Measurements from ENCODE around the gene MRPL48.

Gene MRPL48

GRCh38 chr11:73755670-73756069 is 32.0 kb upstream of the MRPL48 start:
- no peak for DNase-seq
- Histone ChIP-seq H3K4me3 (ENCODE audit: low read depth, low read length) (no peak overlapping the region), H3K36me3 (replicated peaks) (peaks cover 3% of the 10 kb centered on the region), H3K27me3 (replicated peaks) (no peaks in the 10 kb centered on the region), H3K27ac (no peak overlapping the region)
- in situ Hi-C loops (cut with HindIII; ENCODE audit: low pct_ligation_motif_present, low sequenced_read_pairs), result no loop called here
- TF ChIP-seq CTCF (IDR thresholded peaks at IDR 0.05; ENCODE audit: low read depth, low read length, missing control alignments), result no peak

GRCh38 chr11:73757598-73757997 is 30.1 kb upstream of the MRPL48 start:
- H3K4me3 ChIP-seq (ENCODE audit: low read depth, low read length), result no peak overlapping the region
- in situ Hi-C loops (cut with HindIII; ENCODE audit: low pct_ligation_motif_present, low sequenced_read_pairs), result no loop called here

GRCh38 chr11:73758451-73758850 is 29.2 kb upstream of the MRPL48 start:
- no peak for TF ChIP-seq CTCF (IDR thresholded peaks at IDR 0.05; ENCODE audit: low read depth, low read length, missing control alignments)
- H3K36me3 ChIP-seq (replicated peaks), result no peaks in the 10 kb centered on the region
- peak overlapping the region; percentile 92 for H3K4me3 ChIP-seq (ENCODE audit: low read depth, low read length)
- H3K27me3 ChIP-seq (replicated peaks), result no peaks in the 10 kb centered on the region
- no peak overlapping the region for H3K27ac ChIP-seq
- DNase-seq, result no peak
- in situ Hi-C loops (cut with HindIII; ENCODE audit: low pct_ligation_motif_present, low sequenced_read_pairs), result no loop called here

More at GRCh38 chr11:73757598-73757997, 30.1 kb upstream of the MRPL48 start:
- Histone ChIP-seq H3K36me3 (replicated peaks) (peaks cover 3% of the 10 kb centered on the region), H3K27me3 (replicated peaks) (no peaks in the 10 kb centered on the region), H3K27ac (no peak overlapping the region)
- TF ChIP-seq CTCF (IDR thresholded peaks at IDR 0.05; ENCODE audit: low read depth, low read length, missing control alignments), result no peak
- DNase-seq, result no peak

GRCh38 chr11:73759610-73760134 is 28.0 kb upstream of the MRPL48 start:
- DNase-seq, result no peak
- no peaks in the 10 kb centered on the region for H3K36me3 ChIP-seq (replicated peaks)
- peak overlapping the region; percentile 92 for H3K4me3 ChIP-seq (ENCODE audit: low read depth, low read length)
- H3K27me3 ChIP-seq (replicated peaks), result no peaks in the 10 kb centered on the region
- in situ Hi-C loops (cut with HindIII; ENCODE audit: low pct_ligation_motif_present, low sequenced_read_pairs), result no loop called here
- no peak for TF ChIP-seq CTCF (IDR thresholded peaks at IDR 0.05; ENCODE audit: low read depth, low read length, missing control alignments)
- peak overlapping the region; percentile 63 for H3K27ac ChIP-seq

GRCh38 chr11:73760135-73760678 is 27.5 kb upstream of the MRPL48 start:
- H3K27me3 ChIP-seq (replicated peaks), result no peaks in the 10 kb centered on the region
- no peak for DNase-seq
- no peak for TF ChIP-seq CTCF (IDR thresholded peaks at IDR 0.05; ENCODE audit: low read depth, low read length, missing control alignments)
- H3K4me3 ChIP-seq (ENCODE audit: low read depth, low read length), result peak overlapping the region; percentile 92
- in situ Hi-C loops (cut with HindIII; ENCODE audit: low pct_ligation_motif_present, low sequenced_read_pairs), result no loop called here
- H3K36me3 ChIP-seq (replicated peaks), result no peaks in the 10 kb centered on the region
- H3K27ac ChIP-seq, result peak overlapping the region; percentile 63

Measured in brain microvascular endothelial cell (primary cell).